Neural progenitor cell (in vitro differentiated cells): ENCODE measurements around the gene GANC. TPM values are rescaled to one million over a fixed set of nuclear protein-coding genes. Genes with fewer than 3 reads are reported as not detected.

ENCODE experiments used
- DNase-seq: peaks from one replicate; pipeline ENCODE4 v3.0.0-alpha.2; 2016; ENCODE audit warnings: low spot score
- H2AFZ ChIP-seq: fragments of 200-600 bp; sonication (generic); replicated peaks from 2 replicates; pipeline ENCODE4 v1.6.1; 2016; ENCODE audit warnings: antibody characterized with exemption
- H3F3A ChIP-seq: fragments of 200-600 bp; sonication (generic); 2 replicates; pipeline ENCODE4 v1.6.1; 2016; ENCODE audit warnings: antibody characterized with exemption, low read depth
- H3K27ac ChIP-seq: fragments of 200-600 bp; sonication (generic); 2 replicates; pipeline ENCODE4 v1.5.1; 2016; ENCODE audit warnings: mild to moderate bottlenecking
- H3K27me3 ChIP-seq: fragments of 200-600 bp; sonication (generic); 2 replicates; pipeline ENCODE4 v1.6.1; 2016; ENCODE audit warnings: mild to moderate bottlenecking, moderate library complexity
- H3K36me3 ChIP-seq: fragments of 200-600 bp; sonication (generic); 2 replicates; pipeline ENCODE4 v1.5.1; 2016
- H3K4me1 ChIP-seq: fragments of 200-600 bp; sonication (generic); 2 replicates; pipeline ENCODE4 v1.6.1; 2016; ENCODE audit warnings: mixed run types
- H3K4me2 ChIP-seq: fragments of 200-600 bp; sonication (generic); 2 replicates; pipeline ENCODE4 v1.6.1; 2016
- H3K4me3 ChIP-seq: fragments of 200-600 bp; sonication (generic); 2 replicates; pipeline ENCODE4 v1.5.1; 2016
- H3K79me2 ChIP-seq: fragments of 200-600 bp; sonication (generic); 2 replicates; pipeline ENCODE4 v1.6.1; 2016; ENCODE audit warnings: low read depth
- H3K9ac ChIP-seq: fragments of 200-600 bp; sonication (generic); 2 replicates; pipeline ENCODE4 v1.6.1; 2016
- H3K9me3 ChIP-seq: fragments of 200-600 bp; sonication (generic); 2 replicates; pipeline ENCODE4 v1.5.1; 2016; ENCODE audit warnings: low read depth
- H4K20me1 ChIP-seq: fragments of 200-600 bp; sonication (generic); 2 replicates; pipeline ENCODE4 v1.6.1; 2016; ENCODE audit warnings: low read depth
- H3K27ac Mint-ChIP-seq: 3 replicates; pipeline ENCODE4 v1.8.0; 2021; ENCODE audit warnings: mixed read lengths
- H3K27me3 Mint-ChIP-seq: 2 replicates; pipeline ENCODE4 v1.8.0; 2022; ENCODE audit warnings: low read depth, mild to moderate bottlenecking, inconsistent platforms, moderate library complexity, mixed read lengths; ENCODE audit not compliant: insufficient read depth
- H3K36me3 Mint-ChIP-seq: 3 replicates; pipeline ENCODE4 v1.8.0; 2021; ENCODE audit warnings: mixed read lengths
- H3K4me1 Mint-ChIP-seq: 3 replicates; pipeline ENCODE4 v1.8.0; 2021; ENCODE audit warnings: mixed read lengths
- H3K4me3 Mint-ChIP-seq: 3 replicates; pipeline ENCODE4 v1.8.0; 2021; ENCODE audit warnings: mild to moderate bottlenecking, moderate library complexity, mixed read lengths
- H3K9me3 Mint-ChIP-seq: 3 replicates; pipeline ENCODE4 v1.8.0; 2020; ENCODE audit warnings: mixed read lengths
- EZH2 ChIP-seq: fragments of 200-600 bp; sonication (generic); IDR thresholded peaks from 2 replicates; pipeline ENCODE4 v1.6.1; 2017; ENCODE audit warnings: antibody characterized with exemption, mild to moderate bottlenecking, moderate library complexity
- EZH2phosphoT487 ChIP-seq: fragments of 200-600 bp; sonication (generic); IDR thresholded peaks from 2 replicates; pipeline ENCODE4 v1.6.1; 2017; ENCODE audit warnings: antibody characterized with exemption
- total RNA-seq: library from RNA; depleted of rRNA; stranded (reverse); fragments of >200 nt; gene quantifications from 2 replicates; pipeline ENCODE4 v1.2.3, GENCODE V29; 2015; ENCODE audit warnings: low replicate concordance
- TF ChIP-seq, protein P1 (sequence below): fragments of 200-600 bp; sonication (generic); IDR thresholded peaks from 2 replicates; pipeline ENCODE4 v1.5.1; 2017; ENCODE audit warnings: antibody characterized with exemption, mild to moderate bottlenecking

The GANC gene
- total RNA-seq, 1 donor from 2014 or later: 22.7 TPM

GRCh38 chr15:42338500-42338899 is 65.5 kb downstream of the GANC start:
- H3K36me3 ChIP-seq: no peaks in the 10 kb centered on the region
- no peak overlapping the region for H3K9ac ChIP-seq
- Mint-ChIP-seq H3K9me3 (peaks cover 14% of the 10 kb centered on the region), H3K27me3 (peaks cover 1% of the 10 kb centered on the region), H3K4me1 (peaks cover 5% of the 10 kb centered on the region), H3K4me3 (no peak overlapping the region), H3K36me3 (no peaks in the 10 kb centered on the region), H3K27ac (no peak overlapping the region)
- H3K79me2 ChIP-seq: no peaks in the 10 kb centered on the region
- TF ChIP-seq EZH2 (no peak), EZH2phosphoT487 (no peak)
- TF ChIP-seq, protein P1, sequence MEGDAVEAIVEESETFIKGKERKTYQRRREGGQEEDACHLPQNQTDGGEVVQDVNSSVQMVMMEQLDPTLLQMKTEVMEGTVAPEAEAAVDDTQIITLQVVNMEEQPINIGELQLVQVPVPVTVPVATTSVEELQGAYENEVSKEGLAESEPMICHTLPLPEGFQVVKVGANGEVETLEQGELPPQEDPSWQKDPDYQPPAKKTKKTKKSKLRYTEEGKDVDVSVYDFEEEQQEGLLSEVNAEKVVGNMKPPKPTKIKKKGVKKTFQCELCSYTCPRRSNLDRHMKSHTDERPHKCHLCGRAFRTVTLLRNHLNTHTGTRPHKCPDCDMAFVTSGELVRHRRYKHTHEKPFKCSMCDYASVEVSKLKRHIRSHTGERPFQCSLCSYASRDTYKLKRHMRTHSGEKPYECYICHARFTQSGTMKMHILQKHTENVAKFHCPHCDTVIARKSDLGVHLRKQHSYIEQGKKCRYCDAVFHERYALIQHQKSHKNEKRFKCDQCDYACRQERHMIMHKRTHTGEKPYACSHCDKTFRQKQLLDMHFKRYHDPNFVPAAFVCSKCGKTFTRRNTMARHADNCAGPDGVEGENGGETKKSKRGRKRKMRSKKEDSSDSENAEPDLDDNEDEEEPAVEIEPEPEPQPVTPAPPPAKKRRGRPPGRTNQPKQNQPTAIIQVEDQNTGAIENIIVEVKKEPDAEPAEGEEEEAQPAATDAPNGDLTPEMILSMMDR: no peak
- DNase-seq: no peak
- H3K27me3 ChIP-seq: no peaks in the 10 kb centered on the region
- H3K9me3 ChIP-seq: no peaks in the 10 kb centered on the region
- H3K4me2 ChIP-seq: no peak overlapping the region
- no peak overlapping the region for H3K27ac ChIP-seq
- H4K20me1 ChIP-seq: no peaks in the 10 kb centered on the region
- H3F3A ChIP-seq: no peaks in the 10 kb centered on the region
- no peak overlapping the region for H2AFZ ChIP-seq
- no peak overlapping the region for H3K4me3 ChIP-seq
- H3K4me1 ChIP-seq: no peaks in the 10 kb centered on the region

- Mint-ChIP-seq H3K27me3 (peaks cover 4% of the 10 kb centered on the region), H3K9me3 (no peaks in the 10 kb centered on the region), H3K4me3 (no peak overlapping the region), H3K36me3 (no peaks in the 10 kb centered on the region), H3K4me1 (peaks cover 5% of the 10 kb centered on the region), H3K27ac (no peak overlapping the region)
- Histone ChIP-seq H4K20me1 (no peaks in the 10 kb centered on the region), H3K27me3 (no peaks in the 10 kb centered on the region), H3K27ac (no peak overlapping the region), H3K9ac (no peak overlapping the region), H3K4me2 (no peak overlapping the region), H3K36me3 (no peaks in the 10 kb centered on the region), H3K4me3 (no peak overlapping the region), H2AFZ (no peak overlapping the region), H3K4me1 (no peaks in the 10 kb centered on the region), H3K79me2 (no peaks in the 10 kb centered on the region), H3F3A (no peaks in the 10 kb centered on the region), H3K9me3 (no peaks in the 10 kb centered on the region)
- no peak for DNase-seq
- TF ChIP-seq EZH2phosphoT487 (no peak), EZH2 (no peak)
- TF ChIP-seq, protein P1: no peak
Observed at GRCh38 chr15:42343596-42344232, 70.7 kb downstream of the GANC start.

GRCh38 chr15:42344763-42345162 is 71.8 kb downstream of the GANC start:
- no peaks in the 10 kb centered on the region for H3K4me1 ChIP-seq
- no peak overlapping the region for H3K27ac ChIP-seq
- H3F3A ChIP-seq: no peaks in the 10 kb centered on the region
- no peaks in the 10 kb centered on the region for H4K20me1 ChIP-seq
- no peaks in the 10 kb centered on the region for H3K9me3 ChIP-seq
- TF ChIP-seq, protein P1: no peak
- TF ChIP-seq EZH2phosphoT487: no peak
- TF ChIP-seq EZH2: no peak
- H3K79me2 ChIP-seq: no peaks in the 10 kb centered on the region
- H3K4me3 Mint-ChIP-seq: no peak overlapping the region
- H3K36me3 ChIP-seq: no peaks in the 10 kb centered on the region
- no peak overlapping the region for H3K9ac ChIP-seq
- no peak for DNase-seq
- H3K27me3 ChIP-seq: no peaks in the 10 kb centered on the region
- H3K4me2 ChIP-seq: no peak overlapping the region
- no peak overlapping the region for H3K4me3 ChIP-seq
- peaks cover 4% of the 10 kb centered on the region for H3K27me3 Mint-ChIP-seq
- peaks cover 5% of the 10 kb centered on the region for H3K4me1 Mint-ChIP-seq
- no peaks in the 10 kb centered on the region for H3K36me3 Mint-ChIP-seq
- H3K27ac Mint-ChIP-seq: no peak overlapping the region
- no peak overlapping the region for H2AFZ ChIP-seq
- H3K9me3 Mint-ChIP-seq: no peaks in the 10 kb centered on the region
